HCT116 (cell line): ENCODE results near the gene PELO. TPM values are rescaled to one million over a fixed set of nuclear protein-coding genes. Genes with fewer than 3 reads are reported as not detected.

Source experiments
- ATAC-seq: fragments of 200-7000 bp; cut with Tn5 transposase; 2 replicates; pipeline ENCODE4 v1.9.1; 2020; ENCODE audit warnings: mild to moderate bottlenecking, moderate library complexity
- BruUV-seq: library from RNA; stranded (reverse); fragments of 400-500 nt; replicated peaks from 2 replicates; lab custom pipeline; 2021; lab: Mats Ljungman, UMichigan
- CTCF ChIA-PET: fragments of 300-600 bp; sonication (Branson Sonifier 250); formaldehyde crosslinking; loops from one replicate; lab custom pipeline; 2021; ENCODE audit warnings: antibody characterized with exemption; lab: Charles Lee
- POLR2A ChIA-PET: fragments of 300-600, 350-600 bp; sonication (Branson Sonifier 250); formaldehyde crosslinking; loops from one replicate; lab custom pipeline; 2021; ENCODE audit warnings: antibody characterized with exemption; lab: Charles Lee
- RAD21 ChIA-PET, 2 experiments: fragments of 300-600 bp; sonication (Branson Sonifier 250); formaldehyde crosslinking; loops; one replicate each; lab custom pipeline; 2023; ENCODE audit warnings: low total read pairs in 2 of 2; ENCODE audit not compliant: uncharacterized antibody in 2 of 2, unreplicated experiment in 2 of 2, low non-redundant PET in 1 of 2; lab: Charles Lee
- DNase-seq: peaks from one replicate; pipeline ENCODE4 v3.0.0-alpha.2; 2010; ENCODE audit warnings: low read depth, low spot score
- H2AFZ ChIP-seq: fragments of 200-600 bp; shearing (Covaris generic), sonication (generic); 2 replicates; pipeline ENCODE4 v1.6.1; 2017; ENCODE audit warnings: low read depth, mixed run types, mixed read lengths, antibody characterized with exemption, low read length; ENCODE audit not compliant: poor library complexity, severe bottlenecking
- H3K27ac ChIP-seq: 2 replicates; pipeline ENCODE4 v1.5.1; 2012; ENCODE audit warnings: low read depth, low read length
- H3K27me3 ChIP-seq: fragments of 200-600 bp; sonication (generic); 2 replicates; pipeline ENCODE4 v1.6.1; 2016; ENCODE audit warnings: mixed run types, low read length, mixed read lengths; ENCODE audit not compliant: insufficient read depth
- H3K36me3 ChIP-seq, 2 experiments: fragments of 200-500 bp in 1 of 2; fragments of 200-600 bp in 1 of 2; sonication (Bioruptor generic) in 1 of 2; sonication (generic) in 1 of 2; 2 replicates each; pipeline versions ENCODE4 v1.5.1 to v1.6.1; 2014 to 2016; ENCODE audit warnings: low read length in 2 of 2, inconsistent platforms in 1 of 2, mixed read lengths in 1 of 2, mixed run types in 1 of 2; ENCODE audit not compliant: insufficient read depth in 2 of 2, control insufficient read depth in 1 of 2
- H3K4me1 ChIP-seq, 2 experiments: fragments of 200-600 bp in 1 of 2; sonication (generic) in 1 of 2; 2 replicates each; pipeline versions ENCODE4 v1.5.1 to v1.6.1; 2012 to 2017; ENCODE audit warnings: low read length in 2 of 2, inconsistent platforms in 1 of 2, mild to moderate bottlenecking in 1 of 2, mixed read lengths in 1 of 2, mixed run types in 1 of 2, moderate library complexity in 1 of 2; ENCODE audit not compliant: insufficient read depth in 2 of 2, control insufficient read depth in 1 of 2
- H3K4me2 ChIP-seq: fragments of 200-600 bp; sonication (generic); 2 replicates; pipeline ENCODE4 v1.6.1; 2017; ENCODE audit warnings: mixed run types, low read length, mixed read lengths
- H3K4me3 ChIP-seq, 2 experiments: fragments of 200-600 bp in 1 of 2; sonication (generic) in 1 of 2; replicated peaks in 1 of 2; 2 replicates each; pipeline ENCODE4 v1.5.1; 2011 to 2016; ENCODE audit warnings: low read length in 2 of 2, control low read depth in 1 of 2, low read depth in 1 of 2, mild to moderate bottlenecking in 1 of 2, mixed read lengths in 1 of 2, mixed run types in 1 of 2
- H3K79me2 ChIP-seq: fragments of 200-600 bp; sonication (generic); 2 replicates; pipeline ENCODE4 v1.6.1; 2017; ENCODE audit warnings: mild to moderate bottlenecking, mixed run types, low read length, moderate library complexity, mixed read lengths; ENCODE audit not compliant: insufficient read depth
- H3K9ac ChIP-seq: fragments of 200-600 bp; sonication (generic); 2 replicates; pipeline ENCODE4 v1.6.1; 2016; ENCODE audit warnings: low read length, mixed read lengths
- H3K9me2 ChIP-seq: fragments of 200-600 bp; sonication (generic), shearing (Covaris generic); 2 replicates; pipeline ENCODE4 v1.6.1; 2017; ENCODE audit warnings: mixed run types, mild to moderate bottlenecking, moderate library complexity; ENCODE audit not compliant: insufficient read depth
- H3K9me3 ChIP-seq, 2 experiments: fragments of 200-500 bp in 1 of 2; fragments of 200-600 bp in 1 of 2; sonication (Bioruptor generic) in 1 of 2; sonication (generic) in 1 of 2; 2 replicates each; pipeline ENCODE4 v1.6.1; 2014 to 2017; ENCODE audit warnings: low read length in 2 of 2, mixed read lengths in 2 of 2, inconsistent platforms in 1 of 2, low read depth in 1 of 2, mild to moderate bottlenecking in 1 of 2, mixed run types in 1 of 2, moderate library complexity in 1 of 2; ENCODE audit not compliant: control insufficient read depth in 1 of 2, insufficient read depth in 1 of 2
- H4K20me1 ChIP-seq: fragments of 200-600 bp; sonication (generic), shearing (Covaris generic); 2 replicates; pipeline ENCODE4 v1.6.1; 2017; ENCODE audit warnings: mixed run types, mild to moderate bottlenecking, moderate library complexity; ENCODE audit not compliant: insufficient read depth
- CBX3 ChIP-seq: IDR thresholded peaks from 2 replicates; pipeline ENCODE4 v1.6.1; 2012; ENCODE audit warnings: low read depth
- CTCF ChIP-seq, 3 experiments: fragments of 200-600 bp in 1 of 3; sonication (generic) in 1 of 3; IDR thresholded peaks in 2 of 3; conservative IDR thresholded peaks in 1 of 3; 2 replicates each; pipeline ENCODE4 v1.5.1; 2012 to 2017; ENCODE audit warnings: low read depth in 2 of 3, low read length in 2 of 3, antibody characterized with exemption in 1 of 3, borderline replicate concordance in 1 of 3, control low read depth in 1 of 3, mild to moderate bottlenecking in 1 of 3, mixed read lengths in 1 of 3, mixed run types in 1 of 3, moderate library complexity in 1 of 3; ENCODE audit not compliant: insufficient read depth in 1 of 3
- EGR1 ChIP-seq: IDR thresholded peaks from 2 replicates; pipeline ENCODE4 v1.6.1; 2012; ENCODE audit warnings: low read depth
- ELF1 ChIP-seq: IDR thresholded peaks from 2 replicates; pipeline ENCODE4 v1.6.1; 2012; ENCODE audit warnings: low read depth, borderline replicate concordance
- EZH2 ChIP-seq: fragments of 200-600 bp; sonication (generic); IDR thresholded peaks from 2 replicates; pipeline ENCODE4 v1.6.1; 2017; ENCODE audit warnings: antibody characterized with exemption, mixed run types
- EZH2phosphoT487 ChIP-seq: fragments of 200-600 bp; IDR thresholded peaks from 2 replicates; pipeline ENCODE4 v1.6.1; 2018; ENCODE audit warnings: antibody characterized with exemption, borderline replicate concordance
- FOSL1 ChIP-seq: IDR thresholded peaks from 2 replicates; pipeline ENCODE4 v1.6.1; 2012; ENCODE audit warnings: low read depth
- JUND ChIP-seq: IDR thresholded peaks from 2 replicates; pipeline ENCODE4 v1.6.1; 2012
- MAX ChIP-seq: IDR thresholded peaks from 2 replicates; pipeline ENCODE4 v1.6.1; 2012
- POLR2A ChIP-seq: IDR thresholded peaks from 2 replicates; pipeline ENCODE4 v1.7.0; 2011; ENCODE audit warnings: borderline replicate concordance; ENCODE audit not compliant: insufficient read depth, insufficient read length; ENCODE audit errors: extremely low read depth
- POLR2AphosphoS5 ChIP-seq: IDR thresholded peaks from 2 replicates; pipeline ENCODE4 v1.6.1; 2011; ENCODE audit warnings: mild to moderate bottlenecking, low read depth, low read length, moderate library complexity
- RAD21 ChIP-seq: IDR thresholded peaks from 2 replicates; pipeline ENCODE4 v1.6.1; 2012; ENCODE audit warnings: low read depth, mild to moderate bottlenecking
- SIN3A ChIP-seq: IDR thresholded peaks from 2 replicates; pipeline ENCODE4 v1.6.1; 2012; ENCODE audit warnings: low read depth
- SP1 ChIP-seq: IDR thresholded peaks from 2 replicates; pipeline ENCODE4 v1.6.1; 2012; ENCODE audit warnings: low read depth
- SRF ChIP-seq: IDR thresholded peaks from 2 replicates; pipeline ENCODE4 v1.6.1; 2012; ENCODE audit warnings: low read depth
- TCF7L2 ChIP-seq: IDR thresholded peaks from 2 replicates; pipeline ENCODE4 v1.7.0; 2011; ENCODE audit warnings: borderline replicate concordance, inconsistent platforms; ENCODE audit not compliant: insufficient read depth, insufficient read length; ENCODE audit errors: extremely low read depth
- YY1 ChIP-seq: IDR thresholded peaks from 2 replicates; pipeline ENCODE4 v1.6.1; 2011; ENCODE audit warnings: low read length, low read depth, moderate library complexity, mild to moderate bottlenecking; ENCODE audit not compliant: insufficient replicate concordance; ENCODE audit errors: extremely low read depth
- ZFX ChIP-seq: fragments of 450-650 bp; IDR thresholded peaks from 2 replicates; pipeline ENCODE4 v1.6.1; 2017
- ZNF274 ChIP-seq: fragments of 200-500 bp; sonication (Bioruptor generic); IDR thresholded peaks from 2 replicates; pipeline ENCODE4 v1.6.1; 2014; ENCODE audit warnings: mild to moderate bottlenecking, low read depth, low read length, inconsistent platforms
- intact Hi-C: fragments of 100-400 bp; cut with micrococcal nuclease; formaldehyde crosslinking; loops from 2 replicates; pipeline ENCODE4 v1.10.0; 2022
- total RNA-seq: library from RNA; stranded (reverse); gene quantifications from one replicate; pipeline ENCODE4 v1.2.1, GENCODE V29; 2021; ENCODE audit not compliant: unreplicated experiment
- TF ChIP-seq, protein P1 (sequence below): IDR thresholded peaks from 2 replicates; pipeline ENCODE4 v1.6.1; 2012; ENCODE audit warnings: low read depth

Gene PELO
- total RNA-seq, 1 experiment from 2014 or later = 16.5 TPM

- peaks cover 47% of the 10 kb centered on the region for H3K79me2 ChIP-seq
- no TSS peak for BruUV-seq
- DNase-seq = no peak
- H3K4me1 ChIP-seq = peaks cover 6 to 27% of the 10 kb centered on the region in 2 experiments; a peak in 3 of 4 replicates
- H3K36me3 ChIP-seq = peaks cover 16 to 29% of the 10 kb centered on the region in 2 experiments
- no peaks in the 10 kb centered on the region for H3K27me3 ChIP-seq
- peaks cover 10% of the 10 kb centered on the region; the same call in 1 of the 2 replicates for H4K20me1 ChIP-seq
- no peak overlapping the region for H3K9ac ChIP-seq
- TF ChIP-seq EGR1 = no peak
- TF ChIP-seq FOSL1 = no peak
- TF ChIP-seq MAX = no peak
- no peak for TF ChIP-seq SP1
- no peak for TF ChIP-seq ZNF274
- TF ChIP-seq JUND = no peak
- no peak for TF ChIP-seq CTCF (IDR thresholded peaks at IDR 0.05 in 2 of 3, conservative IDR thresholded peaks at IDR 0.05 in 1 of 3; ENCODE audit: borderline replicate concordance in 1 of 3, insufficient read depth in 1 of 3, low read depth in 2 of 3, low read length in 2 of 3)
- no peak for TF ChIP-seq POLR2AphosphoS5
- no peak for TF ChIP-seq CBX3
- TF ChIP-seq EZH2phosphoT487 = no peak
- TF ChIP-seq SRF = no peak
- no peak for TF ChIP-seq ZFX
- no peak for TF ChIP-seq EZH2
- TF ChIP-seq, protein P1, sequence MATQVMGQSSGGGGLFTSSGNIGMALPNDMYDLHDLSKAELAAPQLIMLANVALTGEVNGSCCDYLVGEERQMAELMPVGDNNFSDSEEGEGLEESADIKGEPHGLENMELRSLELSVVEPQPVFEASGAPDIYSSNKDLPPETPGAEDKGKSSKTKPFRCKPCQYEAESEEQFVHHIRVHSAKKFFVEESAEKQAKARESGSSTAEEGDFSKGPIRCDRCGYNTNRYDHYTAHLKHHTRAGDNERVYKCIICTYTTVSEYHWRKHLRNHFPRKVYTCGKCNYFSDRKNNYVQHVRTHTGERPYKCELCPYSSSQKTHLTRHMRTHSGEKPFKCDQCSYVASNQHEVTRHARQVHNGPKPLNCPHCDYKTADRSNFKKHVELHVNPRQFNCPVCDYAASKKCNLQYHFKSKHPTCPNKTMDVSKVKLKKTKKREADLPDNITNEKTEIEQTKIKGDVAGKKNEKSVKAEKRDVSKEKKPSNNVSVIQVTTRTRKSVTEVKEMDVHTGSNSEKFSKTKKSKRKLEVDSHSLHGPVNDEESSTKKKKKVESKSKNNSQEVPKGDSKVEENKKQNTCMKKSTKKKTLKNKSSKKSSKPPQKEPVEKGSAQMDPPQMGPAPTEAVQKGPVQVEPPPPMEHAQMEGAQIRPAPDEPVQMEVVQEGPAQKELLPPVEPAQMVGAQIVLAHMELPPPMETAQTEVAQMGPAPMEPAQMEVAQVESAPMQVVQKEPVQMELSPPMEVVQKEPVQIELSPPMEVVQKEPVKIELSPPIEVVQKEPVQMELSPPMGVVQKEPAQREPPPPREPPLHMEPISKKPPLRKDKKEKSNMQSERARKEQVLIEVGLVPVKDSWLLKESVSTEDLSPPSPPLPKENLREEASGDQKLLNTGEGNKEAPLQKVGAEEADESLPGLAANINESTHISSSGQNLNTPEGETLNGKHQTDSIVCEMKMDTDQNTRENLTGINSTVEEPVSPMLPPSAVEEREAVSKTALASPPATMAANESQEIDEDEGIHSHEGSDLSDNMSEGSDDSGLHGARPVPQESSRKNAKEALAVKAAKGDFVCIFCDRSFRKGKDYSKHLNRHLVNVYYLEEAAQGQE = no peak
- TF ChIP-seq YY1 = no peak
- no peak for TF ChIP-seq RAD21
- no peak for TF ChIP-seq SIN3A
- no peak for TF ChIP-seq TCF7L2
- no peak for TF ChIP-seq ELF1
- TF ChIP-seq POLR2A = no peak
- no peak overlapping the region for H3K27ac ChIP-seq
- no peak overlapping the region for H3K4me3 ChIP-seq
- no peak overlapping the region for H2AFZ ChIP-seq
- H3K4me2 ChIP-seq = no peak overlapping the region
- intact Hi-C loops = no loop called here
- ChIA-PET RAD21 (no interaction called here), POLR2A (no interaction called here), CTCF (interaction anchor here (1.5 kb wide), 1 partner anchor 113 kb away, joined by 4 read pairs; no protein-coding TSS in a partner anchor)
- H3K9me3 ChIP-seq = no peaks in the 10 kb centered on the region
- H3K9me2 ChIP-seq = no peaks in the 10 kb centered on the region
- no peak for ATAC-seq
Observed at GRCh38 chr5:52802974-52803336, 15.2 kb downstream of the PELO start.
